Caco-2 (cell line): Measurements from ENCODE around the gene SPRYD4. TPM values are rescaled to one million over a fixed set of nuclear protein-coding genes. Genes with fewer than 3 reads are reported as not detected.

Experiments
- BruUV-seq: library from RNA; stranded (reverse); fragments of 400-500 nt; replicated peaks from 2 replicates; lab custom pipeline; 2021; lab: Mats Ljungman, UMichigan
- CTCF ChIA-PET: fragments of 300-600 bp; sonication (Branson Sonifier 250); formaldehyde crosslinking; loops from one replicate; lab custom pipeline; 2022; ENCODE audit warnings: antibody characterized with exemption; lab: Charles Lee
- POLR2A ChIA-PET: fragments of 300-600 bp; sonication (Branson Sonifier 250); formaldehyde crosslinking; loops from one replicate; lab custom pipeline; 2022; ENCODE audit warnings: antibody characterized with exemption; lab: Charles Lee
- DNase-seq, 2 experiments: peaks; one replicate each; pipeline versions ENCODE4 v3.0.0 to v3.0.0-alpha.2; 2020 to 2022
- H3K27me3 ChIP-seq: replicated peaks from 2 replicates; pipeline ENCODE4 v1.6.0; 2011; ENCODE audit warnings: low read length; ENCODE audit not compliant: control insufficient read depth, insufficient read depth
- H3K36me3 ChIP-seq: 2 replicates; pipeline ENCODE4 v1.5.1; 2011; ENCODE audit warnings: low read length; ENCODE audit not compliant: control insufficient read depth, insufficient read depth
- H3K4me1 ChIP-seq: fragments of 250-450 bp; sonication (Bioruptor Pico); 2 replicates; pipeline ENCODE4 v1.5.1; 2020; ENCODE audit warnings: mild to moderate bottlenecking
- H3K4me3 ChIP-seq: 2 replicates; pipeline ENCODE4 v1.5.1; 2011; ENCODE audit warnings: low read depth, mild to moderate bottlenecking, control low read depth, low read length
- H3K9me3 ChIP-seq: fragments of 250-450 bp; sonication (Bioruptor Pico); 2 replicates; pipeline ENCODE4 v1.5.1; 2020; ENCODE audit warnings: mild to moderate bottlenecking, moderate library complexity
- H3K27ac Mint-ChIP-seq: one replicate; pipeline ENCODE4 v1.8.0; 2022; ENCODE audit warnings: mixed read lengths; ENCODE audit not compliant: unreplicated experiment
- H3K27me3 Mint-ChIP-seq: one replicate; pipeline ENCODE4 v1.8.0; 2022; ENCODE audit warnings: mixed read lengths; ENCODE audit not compliant: insufficient read depth, unreplicated experiment
- H3K36me3 Mint-ChIP-seq: one replicate; pipeline ENCODE4 v1.8.0; 2022; ENCODE audit warnings: mild to moderate bottlenecking, mixed read lengths; ENCODE audit not compliant: insufficient read depth, unreplicated experiment
- H3K4me1 Mint-ChIP-seq: one replicate; pipeline ENCODE4 v1.8.0; 2022; ENCODE audit warnings: low read depth, mixed read lengths; ENCODE audit not compliant: unreplicated experiment
- H3K4me3 Mint-ChIP-seq: one replicate; pipeline ENCODE4 v1.8.0; 2022; ENCODE audit warnings: mild to moderate bottlenecking, moderate library complexity, mixed read lengths; ENCODE audit not compliant: unreplicated experiment
- H3K9me3 Mint-ChIP-seq: one replicate; pipeline ENCODE4 v1.8.0; 2022; ENCODE audit warnings: mixed read lengths; ENCODE audit not compliant: unreplicated experiment
- intact Hi-C: fragments of 100-400 bp; cut with micrococcal nuclease; formaldehyde crosslinking; loops from one replicate; pipeline ENCODE4 v1.10.0; 2022; ENCODE audit not compliant: unreplicated experiment
- total RNA-seq: library from RNA; stranded (reverse); gene quantifications from 2 replicates; pipeline ENCODE4 v1.2.3, GENCODE V29; 2022
- TF ChIP-seq, protein P1 (sequence below), 2 experiments: fragments of 200-600 bp in 1 of 2; IDR thresholded peaks; 1 replicate in 1 of 2; 2 replicates in 1 of 2; pipeline versions ENCODE4 v1.5.1 to v1.8.0; 2011 to 2022; ENCODE audit warnings: antibody characterized with exemption in 1 of 2, control low read depth in 1 of 2, inconsistent platforms in 1 of 2, low read depth in 1 of 2, low read length in 1 of 2, mild to moderate bottlenecking in 1 of 2, moderate library complexity in 1 of 2; ENCODE audit not compliant: insufficient read depth in 1 of 2, severe bottlenecking in 1 of 2, unreplicated experiment in 1 of 2

The SPRYD4 gene
- total RNA-seq, 1 experiment from 2014 or later, result 2.8 TPM

DNA sequence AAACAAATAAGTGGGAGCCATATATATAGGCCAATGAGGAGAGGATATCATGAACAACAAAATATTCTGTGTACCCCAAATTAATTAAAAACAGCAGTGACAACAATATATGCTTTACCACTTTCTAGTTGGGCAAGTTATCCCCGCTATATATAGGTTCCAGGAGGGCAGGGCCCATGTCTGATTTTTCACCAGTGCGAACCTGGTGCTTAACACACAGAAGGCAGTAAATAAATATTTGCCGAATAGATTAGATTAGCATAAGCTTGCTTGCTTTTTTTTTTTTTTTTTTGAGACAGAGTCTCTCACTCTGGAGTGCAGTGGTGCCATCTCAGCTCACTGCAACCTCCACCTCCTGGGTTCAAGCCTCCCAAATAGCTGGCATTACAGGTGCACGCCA, 10.6 kb upstream of the SPRYD4 start:
- POLR2A ChIA-PET, result interaction anchor here (1.0 kb wide), 1 partner anchor 8 kb away, joined by 4 read pairs; the partner anchor contains the start of gene TIMELESS
- CTCF ChIA-PET, result interaction anchor here (0.6 kb wide), 1 partner anchor 71 kb away, joined by 3 read pairs; no protein-coding TSS in a partner anchor
- H3K4me3 Mint-ChIP-seq, result no peak overlapping the region
- no peak for DNase-seq
- H3K9me3 Mint-ChIP-seq, result no peaks in the 10 kb centered on the region
- Histone ChIP-seq H3K36me3 (no peaks in the 10 kb centered on the region), H3K9me3 (no peaks in the 10 kb centered on the region), H3K4me1 (no peaks in the 10 kb centered on the region), H3K4me3 (no peak overlapping the region), H3K27me3 (no peaks in the 10 kb centered on the region)
- no peaks in the 10 kb centered on the region for H3K4me1 Mint-ChIP-seq
- no peak overlapping the region for H3K27ac Mint-ChIP-seq
- no TSS peak for BruUV-seq
- TF ChIP-seq, protein P1, sequence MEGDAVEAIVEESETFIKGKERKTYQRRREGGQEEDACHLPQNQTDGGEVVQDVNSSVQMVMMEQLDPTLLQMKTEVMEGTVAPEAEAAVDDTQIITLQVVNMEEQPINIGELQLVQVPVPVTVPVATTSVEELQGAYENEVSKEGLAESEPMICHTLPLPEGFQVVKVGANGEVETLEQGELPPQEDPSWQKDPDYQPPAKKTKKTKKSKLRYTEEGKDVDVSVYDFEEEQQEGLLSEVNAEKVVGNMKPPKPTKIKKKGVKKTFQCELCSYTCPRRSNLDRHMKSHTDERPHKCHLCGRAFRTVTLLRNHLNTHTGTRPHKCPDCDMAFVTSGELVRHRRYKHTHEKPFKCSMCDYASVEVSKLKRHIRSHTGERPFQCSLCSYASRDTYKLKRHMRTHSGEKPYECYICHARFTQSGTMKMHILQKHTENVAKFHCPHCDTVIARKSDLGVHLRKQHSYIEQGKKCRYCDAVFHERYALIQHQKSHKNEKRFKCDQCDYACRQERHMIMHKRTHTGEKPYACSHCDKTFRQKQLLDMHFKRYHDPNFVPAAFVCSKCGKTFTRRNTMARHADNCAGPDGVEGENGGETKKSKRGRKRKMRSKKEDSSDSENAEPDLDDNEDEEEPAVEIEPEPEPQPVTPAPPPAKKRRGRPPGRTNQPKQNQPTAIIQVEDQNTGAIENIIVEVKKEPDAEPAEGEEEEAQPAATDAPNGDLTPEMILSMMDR (IDR thresholded peaks at IDR 0.05; ENCODE audit: insufficient read depth in 1 of 2, low read depth in 1 of 2, low read length in 1 of 2, severe bottlenecking in 1 of 2, unreplicated experiment in 1 of 2), result no peak
- H3K27me3 Mint-ChIP-seq, result no peaks in the 10 kb centered on the region
- H3K36me3 Mint-ChIP-seq, result no peaks in the 10 kb centered on the region
- intact Hi-C loops, result no loop called here

DNA sequence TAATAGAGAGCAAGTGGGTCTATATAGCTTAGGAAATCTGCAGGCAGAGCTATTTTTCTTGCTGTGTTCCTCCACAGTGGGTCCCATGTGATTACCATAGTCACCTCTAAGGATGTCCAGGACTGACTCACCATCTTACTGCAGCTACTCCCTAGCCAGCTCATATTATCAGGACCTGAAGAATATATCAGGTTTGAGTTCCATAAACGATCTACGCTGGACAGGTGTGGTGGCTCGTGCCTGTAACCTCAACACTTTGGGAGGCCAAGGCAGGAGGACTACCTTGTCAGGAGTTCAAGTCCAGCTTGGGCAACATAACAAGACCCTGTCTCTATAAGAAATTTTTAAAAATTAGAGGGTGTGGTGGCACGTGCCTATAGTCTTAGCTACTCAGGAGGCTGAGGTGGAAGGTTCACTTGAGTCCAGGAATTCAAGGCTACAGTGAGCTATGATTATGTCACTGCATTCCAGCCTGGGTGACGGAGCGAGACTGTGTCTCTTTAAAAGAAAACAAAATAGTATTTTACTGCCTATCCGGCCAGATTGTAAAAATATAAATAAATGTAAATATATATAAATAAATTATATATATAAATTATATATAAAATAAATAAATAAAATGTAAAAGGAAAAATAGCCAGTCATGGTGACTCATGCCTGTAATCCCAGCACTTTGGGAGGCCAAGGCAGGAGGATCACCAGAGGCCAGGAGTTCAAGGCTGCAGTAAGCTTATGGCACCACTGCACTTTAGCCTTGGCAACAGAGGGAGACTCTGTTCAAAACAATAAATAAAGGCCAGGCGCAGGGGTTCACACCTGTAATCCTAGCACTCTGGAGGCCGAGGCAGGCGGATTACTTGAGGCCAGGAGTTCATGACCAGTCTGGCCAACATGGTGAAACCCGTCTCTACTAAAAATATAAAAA, 6.9 kb upstream of the SPRYD4 start:
- Histone ChIP-seq H3K4me1 (peaks cover 6% of the 10 kb centered on the region; the same call in 1 of the 2 replicates), H3K9me3 (no peaks in the 10 kb centered on the region), H3K4me3 (no peak overlapping the region), H3K36me3 (no peaks in the 10 kb centered on the region), H3K27me3 (no peaks in the 10 kb centered on the region)
- no peaks in the 10 kb centered on the region for H3K4me1 Mint-ChIP-seq
- H3K4me3 Mint-ChIP-seq, result no peak overlapping the region
- no peaks in the 10 kb centered on the region for H3K27me3 Mint-ChIP-seq
- no peak overlapping the region for H3K27ac Mint-ChIP-seq
- POLR2A ChIA-PET, result no interaction called here
- TF ChIP-seq, protein P1 (IDR thresholded peaks at IDR 0.05; ENCODE audit: insufficient read depth in 1 of 2, low read depth in 1 of 2, low read length in 1 of 2, severe bottlenecking in 1 of 2, unreplicated experiment in 1 of 2), result no peak
- peaks cover 6% of the 10 kb centered on the region for H3K36me3 Mint-ChIP-seq
- BruUV-seq, result no TSS peak
- DNase-seq, result no peak
- CTCF ChIA-PET, result interaction anchor here (0.6 to 1.0 kb wide), 2 partner anchors 84 to 174 kb away, joined by 3 to 5 read pairs; no protein-coding TSS in a partner anchor
- intact Hi-C loops, result no loop called here
- no peaks in the 10 kb centered on the region for H3K9me3 Mint-ChIP-seq

DNA sequence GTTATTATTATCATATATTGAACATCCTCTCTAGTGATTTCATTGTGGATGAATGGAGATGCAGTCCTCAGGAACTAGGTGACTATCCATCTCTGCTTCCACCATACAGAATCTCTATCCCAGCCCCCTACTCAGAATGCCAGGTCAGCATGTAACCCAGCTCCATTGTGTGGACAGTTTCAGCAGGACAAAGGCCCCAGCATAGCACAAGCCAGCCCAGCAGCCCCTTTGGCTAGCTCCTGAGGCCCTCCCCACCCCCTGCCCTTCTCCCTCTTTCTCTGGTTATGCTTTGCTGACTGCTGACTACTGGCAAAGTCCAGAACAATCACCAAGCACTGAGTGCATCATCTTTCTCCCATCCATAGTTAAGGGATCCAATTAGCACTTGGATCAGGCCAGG, 5.8 kb upstream of the SPRYD4 start:
- intact Hi-C loops, result no loop called here
- CTCF ChIA-PET, result interaction anchor here (1.2 kb wide), 1 partner anchor 147 kb away, joined by 4 read pairs; the partner anchor contains the start of gene CNPY2
- POLR2A ChIA-PET, result no interaction called here
- H3K27ac Mint-ChIP-seq, result no peak overlapping the region
- no peaks in the 10 kb centered on the region for H3K9me3 Mint-ChIP-seq
- Histone ChIP-seq H3K4me1 (peaks cover 6% of the 10 kb centered on the region; the same call in 1 of the 2 replicates), H3K36me3 (no peaks in the 10 kb centered on the region), H3K9me3 (no peaks in the 10 kb centered on the region), H3K4me3 (no peak overlapping the region), H3K27me3 (no peaks in the 10 kb centered on the region)
- no peak overlapping the region for H3K4me3 Mint-ChIP-seq
- TF ChIP-seq, protein P1 (IDR thresholded peaks at IDR 0.05; ENCODE audit: insufficient read depth in 1 of 2, low read depth in 1 of 2, low read length in 1 of 2, severe bottlenecking in 1 of 2, unreplicated experiment in 1 of 2), result no peak
- DNase-seq, result no peak
- peaks cover 6% of the 10 kb centered on the region for H3K36me3 Mint-ChIP-seq
- no peaks in the 10 kb centered on the region for H3K4me1 Mint-ChIP-seq
- H3K27me3 Mint-ChIP-seq, result no peaks in the 10 kb centered on the region
- no TSS peak for BruUV-seq
